ENCODE data around the gene NPPA.

Gene NPPA

GRCh38 chr1:11874258-11874562 lies 26.6 kb upstream of the NPPA start:
- DNase-seq (ENCODE audit: low read depth): no peak

DNA sequence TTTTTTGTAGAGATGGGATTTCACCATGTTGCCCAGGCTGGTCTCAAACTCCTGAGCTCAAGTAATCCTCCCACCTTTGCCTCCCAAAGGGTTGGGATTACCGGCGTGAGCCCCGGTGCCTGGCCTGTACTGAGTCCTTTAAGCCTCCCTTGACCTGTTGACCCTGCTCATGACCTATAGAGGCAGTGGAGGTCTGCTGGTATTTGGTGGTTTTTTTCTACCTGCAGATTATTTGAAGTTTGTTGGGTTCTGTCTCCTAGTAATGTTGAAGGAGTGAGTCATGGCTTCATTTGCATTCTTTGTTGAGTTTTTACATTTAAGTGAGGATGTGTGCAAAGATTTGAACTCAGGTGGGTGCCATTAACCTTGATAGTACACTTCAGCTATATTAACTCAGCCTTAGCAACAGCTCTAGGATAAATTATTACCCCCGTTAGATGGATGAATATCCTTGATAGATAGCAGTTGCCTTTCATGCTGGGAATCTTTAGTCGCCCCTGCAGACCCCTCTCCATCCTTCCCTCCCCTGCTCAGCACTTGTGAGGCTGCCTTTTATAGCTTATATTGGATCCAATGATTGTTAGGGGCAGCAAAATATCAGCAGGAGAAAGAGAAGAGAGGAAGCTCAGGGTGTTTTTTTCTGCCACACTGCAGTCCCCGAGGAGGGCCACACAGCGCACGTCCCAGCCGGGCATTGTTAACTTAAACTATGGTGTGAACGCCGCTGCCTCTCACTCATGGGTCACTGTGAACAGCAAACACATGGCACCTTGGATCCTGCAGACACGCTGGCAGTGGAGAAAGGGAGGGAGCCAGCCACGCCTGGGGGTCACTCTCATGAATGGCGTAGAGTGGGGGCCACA lies 26.0 kb upstream of the NPPA start:
- no peak for DNase-seq (ENCODE audit: low read depth)

- DNase-seq (ENCODE audit: low read depth): no peak
Observed at GRCh38 chr1:11872545-11872944, 25.0 kb upstream of the NPPA start.

DNA sequence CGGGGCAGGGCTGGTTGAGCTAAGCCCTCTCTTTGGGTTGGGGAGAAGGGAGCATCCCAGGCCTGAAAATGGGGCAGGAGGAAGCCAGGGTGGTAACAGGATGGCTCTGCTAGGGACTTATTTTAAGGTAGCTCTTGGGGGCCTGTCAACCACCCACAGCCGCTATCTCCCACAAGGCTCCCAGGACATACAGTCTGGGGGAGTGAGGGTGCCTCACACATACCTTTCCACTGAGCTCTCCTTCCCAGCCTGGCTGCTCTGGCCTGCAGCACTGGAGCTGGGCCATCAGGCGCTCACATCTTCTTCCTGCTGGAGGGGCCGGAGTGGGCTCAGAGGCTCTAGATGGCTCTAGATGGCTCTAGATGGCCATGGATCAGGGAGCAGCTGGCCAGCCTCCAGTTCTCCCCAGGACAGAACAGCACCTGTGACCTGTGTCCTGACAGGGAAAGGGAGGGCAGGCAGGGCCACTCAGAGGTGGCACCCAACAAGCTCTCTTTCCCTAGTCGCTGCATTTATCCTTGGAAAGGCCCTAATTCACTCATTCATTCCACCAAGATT lies 22.1 kb upstream of the NPPA start:
- DNase-seq (ENCODE audit: low read depth): no peak

DNA sequence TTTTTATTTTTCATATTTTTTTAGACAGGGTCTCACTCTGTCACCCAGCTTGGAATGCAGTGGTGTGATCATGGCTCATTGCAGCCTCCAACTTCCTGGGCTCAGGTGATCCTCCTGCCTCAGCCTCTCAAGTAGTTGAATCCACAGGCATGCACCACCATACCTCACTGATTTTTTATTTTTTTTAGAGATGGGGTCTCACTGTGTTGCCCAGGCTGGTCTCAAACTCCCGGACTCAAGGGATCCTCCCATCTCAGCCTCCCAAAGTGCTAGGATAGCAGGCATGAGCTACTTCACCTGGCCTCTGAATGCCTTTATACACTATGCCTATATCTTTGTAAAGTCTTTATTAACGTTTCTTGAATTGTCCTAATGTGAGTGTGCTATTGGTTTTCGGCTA lies 21.5 kb upstream of the NPPA start:
- no peak for DNase-seq (ENCODE audit: low read depth)

GRCh38 chr1:11868331-11868980 lies 20.9 kb upstream of the NPPA start:
- no peak for DNase-seq (ENCODE audit: low read depth)

DNA sequence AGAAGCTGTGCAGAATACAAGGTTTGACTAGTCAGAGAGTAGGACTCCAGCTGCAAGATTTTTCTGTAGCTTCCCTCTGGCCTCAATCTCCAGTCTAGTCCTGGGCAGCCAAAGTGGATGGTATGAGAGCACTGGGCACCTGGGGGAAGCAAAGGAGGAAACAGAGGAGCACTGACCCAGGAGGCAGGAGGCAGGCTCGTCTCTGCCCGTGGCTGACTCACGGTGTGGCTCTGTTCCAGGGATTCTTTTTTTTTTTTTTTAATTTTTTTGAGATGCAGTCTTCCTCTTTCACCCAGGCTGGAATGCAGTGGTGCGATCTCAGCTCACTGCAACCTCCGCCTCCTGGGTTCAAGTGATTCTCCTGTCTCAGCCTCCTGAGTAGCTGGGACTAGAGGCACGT lies 15.3 kb upstream of the NPPA start:
- DNase-seq (ENCODE audit: low read depth): no peak

- no peak for DNase-seq (ENCODE audit: low read depth)
Observed at GRCh38 chr1:11860587-11860986, 13.0 kb upstream of the NPPA start.

GRCh38 chr1:11860083-11860482 lies 12.5 kb upstream of the NPPA start:
- DNase-seq (ENCODE audit: low read depth): no peak

GRCh38 chr1:11858968-11859871 lies 11.6 kb upstream of the NPPA start:
- DNase-seq (ENCODE audit: low read depth): peak; percentile 58

GRCh38 chr1:11858613-11858967 lies 11.0 kb upstream of the NPPA start, which contains the start of gene NPPB:
Gene NPPB, minus strand, starts transcription at chr1:11858945. Its CDS starts 112 bp downstream, at chr1:11858833.
- DNase-seq (ENCODE audit: low read depth): no peak

DNA sequence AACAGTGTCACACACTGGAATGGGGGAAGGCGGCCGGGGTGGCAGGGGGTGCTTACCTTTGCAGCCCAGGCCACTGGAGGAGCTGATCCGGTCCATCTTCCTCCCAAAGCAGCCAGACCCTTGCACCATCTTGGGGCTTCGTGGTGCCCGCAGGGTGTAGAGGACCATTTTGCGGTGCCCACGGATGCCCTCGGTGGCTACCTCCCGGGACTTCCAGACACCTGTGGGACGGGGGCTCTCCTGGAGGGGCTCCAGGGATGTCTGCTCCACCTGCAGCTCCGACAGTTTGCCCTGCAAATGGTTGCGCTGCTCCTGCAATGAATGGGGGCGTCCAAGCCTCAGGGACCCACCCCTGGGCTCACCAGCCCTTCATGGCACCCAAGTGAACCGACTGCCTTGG lies 10.6 kb upstream of the NPPA start:
- DNase-seq (ENCODE audit: low read depth): no peak

DNA sequence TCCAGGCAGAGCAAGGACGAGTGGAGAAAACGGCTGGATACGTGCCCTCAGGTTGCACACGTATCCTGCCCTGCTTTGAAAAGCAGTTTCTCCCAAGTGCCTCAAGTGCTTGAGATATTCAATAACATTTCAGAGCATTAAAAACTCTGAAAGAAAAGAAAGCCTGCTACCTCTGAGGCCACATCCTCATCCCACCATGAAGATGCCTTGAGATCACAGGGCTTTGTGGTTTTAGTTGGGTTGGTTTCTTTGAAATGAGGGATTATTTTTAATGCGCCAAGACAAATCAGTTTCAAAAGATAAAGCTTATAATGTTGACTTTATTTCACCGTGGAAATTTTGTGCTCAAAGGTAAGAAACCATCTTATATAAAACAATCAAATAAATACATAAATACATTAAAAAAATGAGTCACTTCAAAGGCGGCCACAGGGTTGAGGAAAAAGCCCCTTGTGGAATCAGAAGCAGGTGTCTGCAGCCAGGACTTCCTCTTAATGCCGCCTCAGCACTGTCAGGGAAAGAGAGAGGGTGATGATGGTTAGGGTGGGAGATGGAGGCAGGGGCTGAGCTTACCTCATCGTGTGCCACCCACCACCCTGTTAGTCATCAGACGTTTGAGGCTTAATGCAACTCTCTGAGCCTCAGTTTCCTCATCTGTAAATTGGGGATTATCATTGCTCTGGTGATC lies 9.7 kb upstream of the NPPA start:
- no peak for DNase-seq (ENCODE audit: low read depth)

DNA sequence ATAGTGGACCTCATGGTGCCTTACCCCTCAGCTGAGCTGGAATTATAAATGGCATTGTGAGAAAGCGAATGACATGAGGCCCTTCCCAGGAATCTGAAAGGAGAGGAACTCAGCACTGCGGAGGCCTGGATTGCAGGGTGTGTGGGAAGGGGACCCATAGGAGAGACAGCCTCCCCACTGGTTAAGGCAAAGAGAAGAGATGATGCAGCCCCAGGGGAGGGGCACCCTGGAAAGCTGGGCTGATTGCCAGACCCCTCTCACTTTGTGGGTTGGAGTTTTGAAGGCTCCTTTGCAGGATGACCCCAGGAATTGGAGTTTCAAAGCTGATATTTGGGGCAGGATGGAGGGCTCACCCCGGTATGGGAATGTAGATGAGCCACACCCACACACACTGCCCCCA lies 9.1 kb upstream of the NPPA start:
- DNase-seq (ENCODE audit: low read depth): no peak

DNA sequence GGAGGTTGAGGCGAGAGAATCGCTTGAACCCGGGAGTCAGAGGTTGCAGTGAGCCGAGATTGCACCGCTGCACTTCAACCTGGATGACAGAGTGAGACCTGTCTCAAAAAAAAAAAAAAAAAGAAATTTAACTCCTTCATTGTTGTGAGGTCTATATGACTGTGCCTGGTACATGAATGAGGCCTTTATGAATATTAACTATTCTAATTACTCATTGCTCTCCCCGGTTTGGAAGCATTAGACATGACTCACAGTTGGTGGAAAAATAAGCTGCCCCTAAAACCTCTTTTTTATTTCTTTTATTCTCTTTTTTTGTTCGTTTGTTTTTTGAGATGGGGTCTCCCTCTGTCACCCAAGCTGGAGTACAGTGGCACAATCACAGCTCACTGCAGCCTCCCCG lies 7.8 kb upstream of the NPPA start:
- DNase-seq (ENCODE audit: low read depth): no peak

GRCh38 chr1:11854519-11854918 lies 6.9 kb upstream of the NPPA start:
- DNase-seq (ENCODE audit: low read depth): no peak

- no peak for DNase-seq (ENCODE audit: low read depth)
Observed at GRCh38 chr1:11851180-11851579, 3.6 kb upstream of the NPPA start.

DNA sequence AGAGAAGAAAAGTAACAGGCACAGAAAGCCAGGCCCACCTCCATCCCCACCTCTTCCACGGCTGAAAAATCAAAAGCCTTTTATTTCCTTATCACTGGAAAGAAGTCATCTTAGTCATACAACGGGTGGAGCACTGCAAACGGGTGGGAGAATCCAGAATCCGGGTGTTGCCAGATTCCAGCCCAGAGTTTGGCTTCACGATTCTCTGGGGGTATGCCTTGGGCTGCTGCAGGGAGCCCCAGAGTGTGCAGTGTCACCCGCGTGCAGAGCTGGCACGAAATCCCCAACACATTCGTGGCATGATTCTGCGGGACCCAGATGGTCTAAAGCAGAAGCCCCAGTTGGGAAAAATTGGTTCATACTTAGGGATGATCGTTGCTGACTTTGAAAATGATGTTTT lies 2.6 kb upstream of the NPPA start:
- no peak for DNase-seq (ENCODE audit: low read depth)

DNA sequence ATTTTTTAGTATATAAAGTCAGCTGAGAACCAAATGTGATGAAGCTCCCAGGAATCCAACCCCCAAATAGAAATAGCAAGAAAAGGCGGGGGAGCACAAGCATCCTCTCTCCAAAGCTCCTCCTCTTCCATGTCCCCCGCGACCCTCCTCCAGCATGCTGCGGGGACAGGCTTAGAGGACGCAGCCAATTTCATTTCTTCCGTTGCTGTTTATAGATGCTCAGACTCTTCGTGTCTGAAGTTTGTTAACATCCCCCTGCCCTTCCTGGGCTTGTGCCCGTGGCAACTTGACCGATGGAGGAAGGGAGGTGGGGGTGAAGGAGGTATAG lies 754 bp upstream of the NPPA start:
- DNase-seq (ENCODE audit: low read depth): no peak

GRCh38 chr1:11845641-11846335 lies 1.8 kb downstream of the NPPA start:
- DNase-seq (ENCODE audit: low read depth): no peak

Measured in stimulated activated CD8-positive, alpha-beta memory T cell treated with anti-CD3 and anti-CD28 coated beads, Interleukin-4, amount 100 ng/mL, for 24 hours (primary cell).